Mesenchymal stem cell (in vitro differentiated cells and primary cell): ENCODE measurements around the gene ALG2.

Experiments
- DNase-seq: peaks from one replicate; pipeline ENCODE4 v3.0.0-alpha.2; 2013
- H2AFZ ChIP-seq: one replicate; pipeline ENCODE4 v1.6.1; 2013; ENCODE audit warnings: low read depth, mild to moderate bottlenecking, control low read depth, inconsistent platforms, low read length, moderate library complexity
- H2AK5ac ChIP-seq: 2 replicates; pipeline ENCODE4 v1.6.1; 2013; ENCODE audit warnings: low read length, moderate library complexity, mild to moderate bottlenecking, inconsistent platforms; ENCODE audit not compliant: severe bottlenecking
- H2BK120ac ChIP-seq: one replicate; pipeline ENCODE4 v1.6.1; 2013; ENCODE audit warnings: low read depth, mild to moderate bottlenecking, inconsistent platforms, low read length, moderate library complexity
- H2BK12ac ChIP-seq, 2 experiments: one replicate each; pipeline ENCODE4 v1.6.1; 2013; ENCODE audit warnings: inconsistent platforms in 2 of 2, low read length in 2 of 2, mild to moderate bottlenecking in 2 of 2, moderate library complexity in 2 of 2, control low read depth in 1 of 2
- H2BK15ac ChIP-seq: one replicate; pipeline ENCODE4 v1.6.1; 2013; ENCODE audit warnings: mild to moderate bottlenecking, low read depth, inconsistent platforms; ENCODE audit not compliant: poor library complexity, severe bottlenecking
- H2BK5ac ChIP-seq: 2 replicates; pipeline ENCODE4 v1.6.1; 2013; ENCODE audit warnings: low read depth, mild to moderate bottlenecking, low read length, control low read depth, inconsistent platforms; ENCODE audit not compliant: poor library complexity, severe bottlenecking
- H3K14ac ChIP-seq, 2 experiments: one replicate each; pipeline ENCODE4 v1.6.1; 2013; ENCODE audit warnings: inconsistent platforms in 2 of 2, low read length in 2 of 2, control low read depth in 1 of 2, mild to moderate bottlenecking in 1 of 2, moderate library complexity in 1 of 2
- H3K18ac ChIP-seq, 2 experiments: one replicate each; pipeline ENCODE4 v1.6.1; 2013; ENCODE audit warnings: inconsistent platforms in 2 of 2, low read length in 2 of 2, control low read depth in 1 of 2, low read depth in 1 of 2, mild to moderate bottlenecking in 1 of 2
- H3K23ac ChIP-seq, 2 experiments: one replicate each; pipeline ENCODE4 v1.6.1; 2013; ENCODE audit warnings: inconsistent platforms in 2 of 2, low read length in 2 of 2, mild to moderate bottlenecking in 2 of 2, moderate library complexity in 2 of 2, control low read depth in 1 of 2
- H3K27ac ChIP-seq: 2 replicates; pipeline ENCODE4 v1.5.1; 2013; ENCODE audit warnings: mild to moderate bottlenecking, moderate library complexity, low read length, control low read depth, inconsistent platforms; ENCODE audit not compliant: poor library complexity, severe bottlenecking
- H3K27me3 ChIP-seq, 2 experiments: 2 replicates each; pipeline versions ENCODE4 v1.6.1 to v1.7.0; 2013; ENCODE audit warnings: low read length in 2 of 2, mild to moderate bottlenecking in 2 of 2, moderate library complexity in 2 of 2, control low read depth in 1 of 2, inconsistent platforms in 1 of 2; ENCODE audit not compliant: control insufficient read depth in 1 of 2, insufficient read depth in 1 of 2
- H3K36me3 ChIP-seq, 2 experiments: 2 replicates each; pipeline versions ENCODE4 v1.6.1 to v1.7.0; 2013; ENCODE audit warnings: low read length in 2 of 2, control low read depth in 1 of 2, inconsistent platforms in 1 of 2, low read depth in 1 of 2, mild to moderate bottlenecking in 1 of 2; ENCODE audit not compliant: insufficient read depth in 2 of 2, control insufficient read depth in 1 of 2
- H3K4ac ChIP-seq, 2 experiments: one replicate each; pipeline ENCODE4 v1.6.1; 2013; ENCODE audit warnings: inconsistent platforms in 2 of 2, low read length in 2 of 2, mild to moderate bottlenecking in 2 of 2, moderate library complexity in 2 of 2, control low read depth in 1 of 2, low read depth in 1 of 2
- H3K4me1 ChIP-seq: 2 replicates; pipeline ENCODE4 v1.6.1; 2013; ENCODE audit warnings: low read depth, low read length, control low read depth; ENCODE audit not compliant: control insufficient read depth, insufficient read depth
- H3K4me2 ChIP-seq: 2 replicates; pipeline ENCODE4 v1.6.1; 2013; ENCODE audit warnings: low read length, mild to moderate bottlenecking, inconsistent platforms; ENCODE audit not compliant: poor library complexity, severe bottlenecking
- H3K4me3 ChIP-seq, 2 experiments: 2 replicates each; pipeline versions ENCODE4 v1.5.1 to v1.7.0; 2013; ENCODE audit warnings: low read length in 2 of 2, mild to moderate bottlenecking in 2 of 2, control low read depth in 1 of 2, low read depth in 1 of 2; ENCODE audit not compliant: insufficient read depth in 1 of 2
- H3K79me1 ChIP-seq: replicated peaks from 2 replicates; pipeline ENCODE4 v1.6.1; 2013; ENCODE audit warnings: mild to moderate bottlenecking, control low read depth, low read length, inconsistent platforms; ENCODE audit not compliant: poor library complexity, severe bottlenecking
- H3K9ac ChIP-seq: 2 replicates; pipeline ENCODE4 v1.7.0; 2013; ENCODE audit warnings: mild to moderate bottlenecking, low read length, moderate library complexity
- H3K9me3 ChIP-seq: 2 replicates; pipeline ENCODE4 v1.7.0; 2013; ENCODE audit warnings: mild to moderate bottlenecking, low read length; ENCODE audit not compliant: control insufficient read depth
- H4K8ac ChIP-seq: one replicate; pipeline ENCODE4 v1.6.1; 2013; ENCODE audit warnings: inconsistent platforms, mild to moderate bottlenecking, low read length, moderate library complexity
- H4K91ac ChIP-seq: one replicate; pipeline ENCODE4 v1.6.1; 2013; ENCODE audit warnings: mild to moderate bottlenecking, low read length, inconsistent platforms
- WGBS: methylation state at CpG from one replicate; pipeline ENCODE4 v1.1.7; 2013; ENCODE audit warnings: mixed read lengths; 5-methylcytosine and 5-hydroxymethylcytosine counted together

Gene ALG2

GRCh38 chr9:99213197-99213596 is 8.5 kb downstream of the ALG2 start:
- H3K27me3 ChIP-seq: no peaks in the 10 kb centered on the region
- H3K27ac ChIP-seq: no peak overlapping the region
- no peak overlapping the region for H2AFZ ChIP-seq
- no peak overlapping the region for H3K18ac ChIP-seq
- no peak for DNase-seq
- H3K23ac ChIP-seq: no peak overlapping the region
- H4K91ac ChIP-seq: no peak overlapping the region
- H3K4ac ChIP-seq: no peak overlapping the region
- no peak overlapping the region for H2BK120ac ChIP-seq
- H2BK15ac ChIP-seq: no peak overlapping the region
- no CpG with 5 or more reads among the region's 1 CpG for WGBS
- no peak overlapping the region for H3K9ac ChIP-seq
- no peak overlapping the region for H2BK5ac ChIP-seq
- H3K9me3 ChIP-seq: no peaks in the 10 kb centered on the region
- no peak overlapping the region for H3K14ac ChIP-seq
- peaks cover 34% of the 10 kb centered on the region for H3K79me1 ChIP-seq
- peaks cover 2% of the 10 kb centered on the region for H3K4me1 ChIP-seq
- no peak overlapping the region for H3K4me3 ChIP-seq
- no peak overlapping the region for H2AK5ac ChIP-seq
- H3K36me3 ChIP-seq: peaks cover 17 to 36% of the 10 kb centered on the region in 2 experiments
- H4K8ac ChIP-seq: no peak overlapping the region
- no peak overlapping the region for H2BK12ac ChIP-seq
- H3K4me2 ChIP-seq: no peak overlapping the region

GRCh38 chr9:99211746-99212145 is 10.0 kb downstream of the ALG2 start:
- Histone ChIP-seq H3K9ac (no peak overlapping the region), H3K4me2 (no peak overlapping the region), H2AFZ (no peak overlapping the region), H4K8ac (no peak overlapping the region), H3K23ac (no peak overlapping the region), H3K4ac (no peak overlapping the region), H3K14ac (no peak overlapping the region), H4K91ac (peak overlapping the region; percentile 27), H2BK120ac (no peak overlapping the region), H2BK5ac (no peak overlapping the region), H3K27ac (no peak overlapping the region), H3K27me3 (no peaks in the 10 kb centered on the region), H3K79me1 (peaks cover 28% of the 10 kb centered on the region), H3K4me3 (no peak overlapping the region), H3K4me1 (peaks cover 2% of the 10 kb centered on the region), H3K18ac (no peak overlapping the region), H2BK12ac (no peak overlapping the region), H3K36me3 (peaks cover 13 to 22% of the 10 kb centered on the region in 2 experiments), H2BK15ac (no peak overlapping the region), H2AK5ac (no peak overlapping the region), H3K9me3 (no peaks in the 10 kb centered on the region)
- no peak for DNase-seq
- WGBS: 92% methylated on average over 1 of the region's 1 CpG

- H3K4me3 ChIP-seq: no peak overlapping the region
- no peak overlapping the region for H2AK5ac ChIP-seq
- peaks cover 13% of the 10 kb centered on the region in 2 experiments for H3K36me3 ChIP-seq
- H2BK120ac ChIP-seq: no peak overlapping the region
- no peak overlapping the region for H2BK12ac ChIP-seq
- H2BK15ac ChIP-seq: no peak overlapping the region
- no peak overlapping the region for H3K9ac ChIP-seq
- H4K91ac ChIP-seq: no peak overlapping the region
- peaks cover 27% of the 10 kb centered on the region for H3K79me1 ChIP-seq
- no peak overlapping the region for H3K23ac ChIP-seq
- H3K4me2 ChIP-seq: no peak overlapping the region
- H3K4me1 ChIP-seq: peaks cover 2% of the 10 kb centered on the region
- H3K4ac ChIP-seq: no peak overlapping the region
- no peak overlapping the region for H3K18ac ChIP-seq
- DNase-seq: no peak
- H2AFZ ChIP-seq: no peak overlapping the region
- no peaks in the 10 kb centered on the region for H3K9me3 ChIP-seq
- no peak overlapping the region for H4K8ac ChIP-seq
- H3K14ac ChIP-seq: no peak overlapping the region
- H3K27me3 ChIP-seq: no peaks in the 10 kb centered on the region
- no peak overlapping the region for H3K27ac ChIP-seq
- H2BK5ac ChIP-seq: no peak overlapping the region
Observed at GRCh38 chr9:99210572-99210971, 11.2 kb downstream of the ALG2 start.

- H2AK5ac ChIP-seq: no peak overlapping the region
- H3K27me3 ChIP-seq: peaks cover 23 to 24% of the 10 kb centered on the region in 2 experiments
- H3K14ac ChIP-seq: no peak overlapping the region
- 82% methylated on average over 5 of the region's 5 CpGs for WGBS
- H3K4ac ChIP-seq: no peak overlapping the region
- H4K91ac ChIP-seq: no peak overlapping the region
- no peak overlapping the region for H3K27ac ChIP-seq
- H3K23ac ChIP-seq: no peak overlapping the region
- H4K8ac ChIP-seq: no peak overlapping the region
- H2BK12ac ChIP-seq: no peak overlapping the region
- H3K79me1 ChIP-seq: no peaks in the 10 kb centered on the region
- DNase-seq: no peak
- H2BK5ac ChIP-seq: no peak overlapping the region
- H3K4me3 ChIP-seq: no peak overlapping the region
- no peaks in the 10 kb centered on the region for H3K36me3 ChIP-seq
- H3K4me1 ChIP-seq: no peaks in the 10 kb centered on the region
- no peak overlapping the region for H3K18ac ChIP-seq
- H2BK15ac ChIP-seq: no peak overlapping the region
- no peak overlapping the region for H2BK120ac ChIP-seq
- no peak overlapping the region for H3K4me2 ChIP-seq
- no peak overlapping the region for H3K9ac ChIP-seq
- H3K9me3 ChIP-seq: no peaks in the 10 kb centered on the region
- H2AFZ ChIP-seq: no peak overlapping the region
Observed at GRCh38 chr9:99201603-99202002, 20.1 kb downstream of the ALG2 start.
